ENCODE results near the gene FOXO1. TPM values are rescaled to one million over a fixed set of nuclear protein-coding genes. Genes with fewer than 3 reads are reported as not detected.

FOXO1 gene
- total RNA-seq, 2 donors from 2014 or later, result 20.1 to 29.7 TPM

GRCh38 chr13:40509876-40510275, 156.6 kb downstream of the FOXO1 start:
- DNase-seq, result no peak
- H3K36me3 Mint-ChIP-seq (ENCODE audit: low read depth), result no peaks in the 10 kb centered on the region
- no peaks in the 10 kb centered on the region for H3K36me3 ChIP-seq (ENCODE audit: control insufficient read depth, insufficient read depth, low read length)
- no peak overlapping the region for H3K4me3 Mint-ChIP-seq
- H3K27me3 ChIP-seq (ENCODE audit: control insufficient read depth, insufficient read depth, low read length, poor library complexity, severe bottlenecking), result no peaks in the 10 kb centered on the region
- H3K4me3 ChIP-seq (ENCODE audit: low read length), result no peak overlapping the region
- H3K9me3 ChIP-seq (ENCODE audit: control insufficient read depth, low read length), result no peaks in the 10 kb centered on the region
- no CpG with 5 or more reads among the region's 2 CpGs for WGBS, 2 experiments (ENCODE audit: insufficient coverage in 1 of 2, insufficient read length in 1 of 2)
- H3K9ac ChIP-seq (ENCODE audit: extremely low read depth, low read length, poor library complexity, severe bottlenecking), result no peak overlapping the region
- H3K4me1 ChIP-seq (ENCODE audit: control insufficient read depth, insufficient read depth, low read length), result no peaks in the 10 kb centered on the region
- no peaks in the 10 kb centered on the region for H3K27me3 Mint-ChIP-seq (ENCODE audit: insufficient read depth)
- H3K27ac Mint-ChIP-seq, result no peak overlapping the region
- H3K27ac ChIP-seq (ENCODE audit: low read depth, low read length), result no peak overlapping the region
- TF ChIP-seq CTCF (conservative IDR thresholded peaks at IDR 0.05), result no peak
- H3K4me1 Mint-ChIP-seq, result no peaks in the 10 kb centered on the region
- H3K9me3 Mint-ChIP-seq, result no peaks in the 10 kb centered on the region

DNA sequence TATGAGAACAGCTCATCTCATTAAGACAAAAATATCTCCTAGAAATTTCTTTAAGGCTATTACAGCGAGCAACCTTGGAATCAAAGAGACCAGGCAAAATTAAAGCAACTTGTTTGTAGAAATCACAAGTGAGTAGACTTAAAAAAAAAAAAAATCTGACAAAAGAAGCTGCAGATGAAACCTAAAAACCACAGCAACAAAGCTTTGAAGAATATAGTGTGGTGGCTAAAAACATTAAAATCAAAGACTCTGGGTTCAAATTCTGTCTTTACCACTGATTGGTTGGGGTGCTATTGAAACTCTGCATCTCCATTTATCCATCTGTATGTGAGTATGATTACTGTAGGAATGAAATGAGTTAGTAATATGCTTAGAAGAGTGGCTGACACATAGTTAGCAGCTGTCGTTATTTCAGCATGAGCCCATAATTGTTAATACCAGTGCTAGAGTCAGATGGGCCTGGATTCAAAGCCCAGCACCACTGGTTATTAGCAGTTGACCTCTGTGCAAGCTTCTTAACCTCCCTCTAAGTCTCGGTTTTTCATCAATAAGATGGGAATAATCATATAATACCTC, 157.6 kb downstream of the FOXO1 start:
- Histone ChIP-seq H3K36me3 (ENCODE audit: control insufficient read depth, insufficient read depth, low read length) (no peaks in the 10 kb centered on the region), H3K27ac (ENCODE audit: low read depth, low read length) (no peak overlapping the region), H3K9me3 (ENCODE audit: control insufficient read depth, low read length) (no peaks in the 10 kb centered on the region), H3K4me3 (ENCODE audit: low read length) (no peak overlapping the region), H3K27me3 (ENCODE audit: control insufficient read depth, insufficient read depth, low read length, poor library complexity, severe bottlenecking) (no peaks in the 10 kb centered on the region), H3K4me1 (ENCODE audit: control insufficient read depth, insufficient read depth, low read length) (no peaks in the 10 kb centered on the region), H3K9ac (ENCODE audit: extremely low read depth, low read length, poor library complexity, severe bottlenecking) (no peak overlapping the region)
- 100% methylated on average over 1 to 2 of the region's 3 CpGs for WGBS, 2 experiments (ENCODE audit: insufficient coverage in 1 of 2, insufficient read length in 1 of 2)
- H3K4me3 Mint-ChIP-seq, result no peak overlapping the region
- H3K27me3 Mint-ChIP-seq (ENCODE audit: insufficient read depth), result no peaks in the 10 kb centered on the region
- TF ChIP-seq CTCF (conservative IDR thresholded peaks at IDR 0.05), result no peak
- DNase-seq, result no peak
- no peak overlapping the region for H3K27ac Mint-ChIP-seq
- H3K9me3 Mint-ChIP-seq, result no peaks in the 10 kb centered on the region
- H3K36me3 Mint-ChIP-seq (ENCODE audit: low read depth), result no peaks in the 10 kb centered on the region
- H3K4me1 Mint-ChIP-seq, result peaks cover 8% of the 10 kb centered on the region

DNA sequence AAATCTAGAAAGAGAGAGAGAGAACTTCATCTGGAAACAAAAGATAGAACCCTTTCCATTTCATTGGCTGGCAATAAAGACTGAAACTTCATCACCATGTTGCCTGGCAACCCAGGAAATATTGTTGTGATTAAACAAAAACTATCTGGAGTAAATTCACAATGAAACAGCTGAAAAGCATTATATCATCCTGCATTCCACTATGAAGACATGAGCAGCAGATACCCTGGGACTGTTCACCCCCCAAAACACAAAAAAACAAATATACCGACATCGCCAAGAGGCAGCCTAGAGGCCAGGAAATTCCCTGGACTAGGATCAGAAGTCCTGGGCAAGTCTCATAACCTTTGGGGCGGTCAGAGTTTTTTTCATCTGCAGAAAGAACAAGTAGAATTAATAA, 158.3 kb downstream of the FOXO1 start:
- peaks cover 3% of the 10 kb centered on the region for H3K4me1 ChIP-seq (ENCODE audit: control insufficient read depth, insufficient read depth, low read length)
- no peaks in the 10 kb centered on the region for H3K9me3 ChIP-seq (ENCODE audit: control insufficient read depth, low read length)
- TF ChIP-seq CTCF (conservative IDR thresholded peaks at IDR 0.05), result no peak
- no peak overlapping the region for H3K4me3 Mint-ChIP-seq
- H3K9me3 Mint-ChIP-seq, result no peaks in the 10 kb centered on the region
- H3K4me1 Mint-ChIP-seq, result peaks cover 14% of the 10 kb centered on the region
- no peaks in the 10 kb centered on the region for H3K36me3 ChIP-seq (ENCODE audit: control insufficient read depth, insufficient read depth, low read length)
- no peak overlapping the region for H3K27ac ChIP-seq (ENCODE audit: low read depth, low read length)
- H3K27me3 ChIP-seq (ENCODE audit: control insufficient read depth, insufficient read depth, low read length, poor library complexity, severe bottlenecking), result no peaks in the 10 kb centered on the region
- 89 to 100% methylated on average over 1 to 3 of the region's 3 CpGs for WGBS, 2 experiments (ENCODE audit: insufficient coverage in 1 of 2, insufficient read length in 1 of 2)
- H3K9ac ChIP-seq (ENCODE audit: extremely low read depth, low read length, poor library complexity, severe bottlenecking), result no peak overlapping the region
- no peaks in the 10 kb centered on the region for H3K36me3 Mint-ChIP-seq (ENCODE audit: low read depth)
- H3K27ac Mint-ChIP-seq, result no peak overlapping the region
- no peak for DNase-seq
- H3K4me3 ChIP-seq (ENCODE audit: low read length), result no peak overlapping the region
- H3K27me3 Mint-ChIP-seq (ENCODE audit: insufficient read depth), result no peaks in the 10 kb centered on the region
